Measurements from ENCODE around the gene FIGNL2.
"Not testable (repeated sequence)": the region's sequence is repeated elsewhere in the genome, so short reads cannot be mapped to it uniquely, and the experiment has no call there.

The FIGNL2 gene

GRCh38 chr12:51848326-51848727, at the start of gene FIGNL2:
FIGNL2 (minus strand) TSS chr12:51848718; CDS start chr12:51822413, 26,305 bp downstream.
- DNase-seq (ENCODE audit: low spot score): peak; percentile 53

- DNase-seq (ENCODE audit: low spot score): peak; percentile 11
These were observed 48.7 kb upstream of the FIGNL2 start for GRCh38 chr12:51897181-51897580.

GRCh38 chr12:51896236-51896635, 47.7 kb upstream of the FIGNL2 start:
- DNase-seq (ENCODE audit: low spot score): peak; percentile 12

GRCh38 chr12:51895378-51896135, 47.0 kb upstream of the FIGNL2 start:
- DNase-seq (ENCODE audit: low spot score): peak; percentile 31

GRCh38 chr12:51893786-51894185, 45.3 kb upstream of the FIGNL2 start:
- DNase-seq (ENCODE audit: low spot score): no peak

GRCh38 chr12:51891843-51892242, 43.3 kb upstream of the FIGNL2 start:
- peak; percentile 17 for DNase-seq (ENCODE audit: low spot score)

GRCh38 chr12:51890511-51891171, 42.1 kb upstream of the FIGNL2 start:
- peak; percentile 20 for DNase-seq (ENCODE audit: low spot score)

GRCh38 chr12:51890133-51890464, 41.6 kb upstream of the FIGNL2 start:
- DNase-seq (ENCODE audit: low spot score): peak; percentile 28

- DNase-seq (ENCODE audit: low spot score): peak; percentile 32
These were observed 41.0 kb upstream of the FIGNL2 start for GRCh38 chr12:51889216-51890132.

GRCh38 chr12:51888316-51889215, 40.0 kb upstream of the FIGNL2 start:
- peak; percentile 49 for DNase-seq (ENCODE audit: low spot score)

- peak; percentile 91 for DNase-seq (ENCODE audit: low spot score)
These were observed 39.2 kb upstream of the FIGNL2 start, which contains the start of gene ANKRD33 for GRCh38 chr12:51887476-51888315. ANKRD33 (plus strand) TSS chr12:51888103; CDS start chr12:51888187, 84 bp downstream.

GRCh38 chr12:51886021-51886710, 37.6 kb upstream of the FIGNL2 start:
- DNase-seq (ENCODE audit: low spot score): no peak

GRCh38 chr12:51885294-51886020, 36.9 kb upstream of the FIGNL2 start:
- not testable (repeated sequence) for DNase-seq (ENCODE audit: low spot score)

GRCh38 chr12:51884676-51885229, 36.2 kb upstream of the FIGNL2 start:
- DNase-seq (ENCODE audit: low spot score): no peak

- DNase-seq (ENCODE audit: low spot score): no peak
These were observed 35.6 kb upstream of the FIGNL2 start for GRCh38 chr12:51883998-51884675.

- DNase-seq (ENCODE audit: low spot score): no peak
These were observed 34.8 kb upstream of the FIGNL2 start for GRCh38 chr12:51883295-51883694.

- no peak for DNase-seq (ENCODE audit: low spot score)
These were observed 30.6 kb upstream of the FIGNL2 start for GRCh38 chr12:51879102-51879501.

- no peak for DNase-seq (ENCODE audit: low spot score)
These were observed 26.0 kb upstream of the FIGNL2 start for GRCh38 chr12:51874486-51874885.

All from D341Med (cell line).